Liver (tissue), 9 donors: Measurements from ENCODE around the gene BUB1. TPM values are rescaled to one million over a fixed set of nuclear protein-coding genes. Genes with fewer than 3 reads are reported as not detected.

Experiments used
- DNase-seq: peaks from one replicate; pipeline ENCODE4 v3.0.0-alpha.2; 2017; ENCODE audit warnings: low spot score
- H3K27ac ChIP-seq, 2 donors: one replicate each; pipeline ENCODE4 v1.7.0; 2013; ENCODE audit warnings: inconsistent platforms in 2 of 2, low read length in 2 of 2, control low read depth in 1 of 2, low read depth in 1 of 2, mild to moderate bottlenecking in 1 of 2
- H3K27me3 ChIP-seq, 4 donors: one replicate each; pipeline versions ENCODE4 v1.6.1 to v1.7.0; 2013; ENCODE audit warnings: low read length in 3 of 4, inconsistent platforms in 1 of 4, mild to moderate bottlenecking in 1 of 4, moderate library complexity in 1 of 4; ENCODE audit not compliant: control insufficient read depth in 4 of 4, insufficient read depth in 4 of 4
- H3K36me3 ChIP-seq, 4 donors: one replicate each; pipeline versions ENCODE4 v1.6.1 to v1.7.0; 2013; ENCODE audit warnings: low read length in 3 of 4, mild to moderate bottlenecking in 3 of 4, low read depth in 1 of 4, moderate library complexity in 1 of 4; ENCODE audit not compliant: control insufficient read depth in 4 of 4, insufficient read depth in 3 of 4
- H3K4me1 ChIP-seq, 4 donors: one replicate each; pipeline versions ENCODE4 v1.6.1 to v1.7.0; 2013; ENCODE audit warnings: low read length in 3 of 4, mild to moderate bottlenecking in 3 of 4, moderate library complexity in 1 of 4; ENCODE audit not compliant: control insufficient read depth in 4 of 4, insufficient read depth in 4 of 4
- H3K4me3 ChIP-seq, 3 donors: one replicate each; pipeline versions ENCODE4 v1.6.1 to v1.7.0; 2013; ENCODE audit warnings: low read length in 3 of 3, control low read depth in 1 of 3, low read depth in 1 of 3, mild to moderate bottlenecking in 1 of 3
- H3K9ac ChIP-seq, 2 donors: one replicate each; pipeline ENCODE4 v1.7.0; 2013; ENCODE audit warnings: low read length in 2 of 2, mild to moderate bottlenecking in 2 of 2, moderate library complexity in 2 of 2, control low read depth in 1 of 2, low read depth in 1 of 2
- H3K9me3 ChIP-seq, 4 donors: one replicate each; pipeline versions ENCODE4 v1.6.1 to v1.7.0; 2013; ENCODE audit warnings: low read length in 3 of 4; ENCODE audit not compliant: control insufficient read depth in 4 of 4
- ATF3 ChIP-seq: IDR thresholded peaks from 2 replicates; pipeline ENCODE4 v1.6.1; 2016; ENCODE audit warnings: antibody characterized with exemption
- CTCF ChIP-seq: fragments of 150-350 bp; IDR thresholded peaks from 2 replicates; pipeline ENCODE4 v1.5.1; 2017; ENCODE audit warnings: improper control_type of control experiment, low read depth, low read length; ENCODE audit not compliant: missing input control
- FOXA1 ChIP-seq: IDR thresholded peaks from 2 replicates; pipeline ENCODE4 v1.6.1; 2016; ENCODE audit warnings: antibody characterized with exemption
- FOXA2 ChIP-seq: IDR thresholded peaks from 2 replicates; pipeline ENCODE4 v1.6.1; 2016; ENCODE audit warnings: antibody characterized with exemption
- GABPA ChIP-seq, 2 donors: IDR thresholded peaks in 1 of 2; conservative IDR thresholded peaks in 1 of 2; 2 replicates each; pipeline ENCODE4 v1.6.1; 2016; ENCODE audit warnings: antibody characterized with exemption in 2 of 2, mild to moderate bottlenecking in 1 of 2, moderate library complexity in 1 of 2
- HNF4A ChIP-seq, 2 donors: conservative IDR thresholded peaks; 2 replicates each; pipeline ENCODE4 v1.6.1; 2016; ENCODE audit warnings: antibody characterized with exemption in 2 of 2, mild to moderate bottlenecking in 2 of 2
- HNF4G ChIP-seq: IDR thresholded peaks from 2 replicates; pipeline ENCODE4 v1.6.1; 2016; ENCODE audit warnings: antibody characterized with exemption
- JUND ChIP-seq, 2 donors: IDR thresholded peaks; 2 replicates each; pipeline ENCODE4 v1.6.1; 2016; ENCODE audit warnings: antibody characterized with exemption in 2 of 2
- MAX ChIP-seq: IDR thresholded peaks from 2 replicates; pipeline ENCODE4 v1.6.1; 2016; ENCODE audit warnings: antibody characterized with exemption
- NR2F2 ChIP-seq: IDR thresholded peaks from 2 replicates; pipeline ENCODE4 v1.6.1; 2016; ENCODE audit warnings: antibody characterized with exemption
- RAD21 ChIP-seq, 2 donors: IDR thresholded peaks; 2 replicates each; pipeline ENCODE4 v1.6.1; 2016; ENCODE audit warnings: antibody characterized with exemption in 2 of 2, mild to moderate bottlenecking in 2 of 2
- REST ChIP-seq: IDR thresholded peaks from 2 replicates; pipeline ENCODE4 v1.6.1; 2016; ENCODE audit warnings: antibody characterized with exemption, mild to moderate bottlenecking
- RXRA ChIP-seq, 2 donors: IDR thresholded peaks; 2 replicates each; pipeline ENCODE4 v1.6.1; 2017 to 2018; ENCODE audit warnings: antibody characterized with exemption in 2 of 2, mild to moderate bottlenecking in 1 of 2
- TAF1 ChIP-seq: conservative IDR thresholded peaks from 2 replicates; pipeline ENCODE4 v1.6.1; 2016; ENCODE audit warnings: antibody characterized with exemption, mild to moderate bottlenecking
- YY1 ChIP-seq: IDR thresholded peaks from 2 replicates; pipeline ENCODE4 v1.6.1; 2016; ENCODE audit warnings: antibody characterized with exemption, mild to moderate bottlenecking
- WGBS: extraction: QIAGEN DNeasy Blood & Tissue Kit; methylation state at CpG from one replicate; pipeline ENCODE4 v1.1.7; 2013; 5-methylcytosine and 5-hydroxymethylcytosine counted together
- polyA plus RNA-seq, 2 donors: library from polyadenylated mRNA; stranded (reverse) in 1 of 2; unstranded in 1 of 2; fragments of 200-250 nt in 1 of 2; fragments of >200 nt in 1 of 2; fragmentation: Nextera tagmentation in 1 of 2; extraction: Ambion mirVana in 1 of 2; gene quantifications; one replicate each; pipeline versions ENCODE4 v1.2.1 to v1.2.3, GENCODE V29; 2013 to 2015
- total RNA-seq, 2 donors: library from RNA; depleted of rRNA; stranded (reverse); fragments of >200 nt; gene quantifications; one replicate each; pipeline ENCODE4 v1.2.3, GENCODE V29; 2014
- TF ChIP-seq, protein P1 (sequence below): IDR thresholded peaks from 2 replicates; pipeline ENCODE4 v1.6.1; 2016; ENCODE audit warnings: antibody characterized with exemption
- donor health status: healthy.
- donor health status: healthy.
- donor health status: healthy.
- donor health status: healthy.
- donor health status: healthy.

BUB1 gene
- total and polyA plus RNA-seq, 4 donors, result 0.08 to 46.1 (median 1.1) TPM

GRCh38 chr2:110682267-110682666, 4.4 kb upstream of the BUB1 start:
- TF ChIP-seq GABPA (IDR thresholded peaks at IDR 0.05 in 1 of 2, conservative IDR thresholded peaks at IDR 0.05 in 1 of 2), result no peak
- TF ChIP-seq JUND (IDR thresholded peaks at IDR 0.05), result no peak
- TF ChIP-seq TAF1, result no peak
- TF ChIP-seq HNF4A (conservative IDR thresholded peaks at IDR 0.05), result no peak
- TF ChIP-seq MAX, result no peak
- no peak for TF ChIP-seq NR2F2
- TF ChIP-seq ATF3, result no peak
- TF ChIP-seq FOXA1, result no peak
- TF ChIP-seq, protein P1, sequence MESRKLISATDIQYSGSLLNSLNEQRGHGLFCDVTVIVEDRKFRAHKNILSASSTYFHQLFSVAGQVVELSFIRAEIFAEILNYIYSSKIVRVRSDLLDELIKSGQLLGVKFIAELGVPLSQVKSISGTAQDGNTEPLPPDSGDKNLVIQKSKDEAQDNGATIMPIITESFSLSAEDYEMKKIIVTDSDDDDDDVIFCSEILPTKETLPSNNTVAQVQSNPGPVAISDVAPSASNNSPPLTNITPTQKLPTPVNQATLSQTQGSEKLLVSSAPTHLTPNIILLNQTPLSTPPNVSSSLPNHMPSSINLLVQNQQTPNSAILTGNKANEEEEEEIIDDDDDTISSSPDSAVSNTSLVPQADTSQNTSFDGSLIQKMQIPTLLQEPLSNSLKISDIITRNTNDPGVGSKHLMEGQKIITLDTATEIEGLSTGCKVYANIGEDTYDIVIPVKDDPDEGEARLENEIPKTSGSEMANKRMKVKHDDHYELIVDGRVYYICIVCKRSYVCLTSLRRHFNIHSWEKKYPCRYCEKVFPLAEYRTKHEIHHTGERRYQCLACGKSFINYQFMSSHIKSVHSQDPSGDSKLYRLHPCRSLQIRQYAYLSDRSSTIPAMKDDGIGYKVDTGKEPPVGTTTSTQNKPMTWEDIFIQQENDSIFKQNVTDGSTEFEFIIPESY, result no peak
- no peak for DNase-seq
- WGBS, result 96% methylated on average over 10 of the region's 10 CpGs

DNA sequence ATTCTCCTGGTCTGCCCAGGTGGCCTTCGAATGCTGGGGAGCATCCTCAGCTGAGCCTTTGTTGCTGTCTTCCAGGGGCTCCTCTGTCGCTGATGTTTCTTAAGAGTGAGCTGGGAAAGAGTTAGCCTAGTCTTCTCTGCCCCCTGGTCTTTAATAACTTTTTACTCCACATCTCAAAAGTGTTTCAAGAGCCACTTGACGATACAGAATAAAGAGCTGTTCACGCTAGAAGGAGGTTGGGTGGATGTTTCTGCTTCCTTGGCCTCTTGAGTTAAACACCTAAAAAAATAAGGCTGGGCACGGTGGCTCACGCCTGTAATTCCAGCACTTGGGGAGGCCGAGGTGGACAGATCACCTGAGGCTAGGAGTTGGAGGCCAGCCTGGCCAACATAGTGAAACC, 2.8 kb upstream of the BUB1 start:
- TF ChIP-seq HNF4G (no peak), RAD21 (IDR thresholded peaks at IDR 0.05) (no peak), HNF4A (conservative IDR thresholded peaks at IDR 0.05) (no peak), REST (no peak), ATF3 (no peak), FOXA1 (no peak), GABPA (IDR thresholded peaks at IDR 0.05 in 1 of 2, conservative IDR thresholded peaks at IDR 0.05 in 1 of 2) (no peak), YY1 (no peak), TAF1 (no peak), CTCF (no peak), NR2F2 (no peak), JUND (IDR thresholded peaks at IDR 0.05) (no peak), RXRA (IDR thresholded peaks at IDR 0.05) (no peak), MAX (no peak), FOXA2 (no peak)
- TF ChIP-seq, protein P1, result no peak
- H3K4me1 ChIP-seq, result peaks cover 2 to 10% (median 5%) of the 10 kb centered on the region in 4 donors
- no peak overlapping the region for H3K9ac ChIP-seq
- H3K9me3 ChIP-seq, result no peaks in the 10 kb centered on the region
- H3K27me3 ChIP-seq, result no peaks in the 10 kb centered on the region
- H3K27ac ChIP-seq, result no peak overlapping the region
- no peaks in the 10 kb centered on the region for H3K36me3 ChIP-seq
- WGBS, result 94% methylated on average over 7 of the region's 7 CpGs
- no peak overlapping the region for H3K4me3 ChIP-seq
- no peak for DNase-seq

More at GRCh38 chr2:110682267-110682666, 4.4 kb upstream of the BUB1 start:
- H3K27ac ChIP-seq, result no peak overlapping the region
- no peak overlapping the region for H3K9ac ChIP-seq
- H3K4me1 ChIP-seq, result peaks cover 2 to 10% (median 5%) of the 10 kb centered on the region in 4 donors
- no peaks in the 10 kb centered on the region for H3K36me3 ChIP-seq
- H3K9me3 ChIP-seq, result no peaks in the 10 kb centered on the region
- no peaks in the 10 kb centered on the region for H3K27me3 ChIP-seq
- no peak overlapping the region for H3K4me3 ChIP-seq
